GM12878 (cell line): Measurements from ENCODE around the gene IRF2BPL.

Experiments used
- ATF3 ChIP-seq: IDR thresholded peaks from 2 replicates; pipeline ENCODE4 v1.6.1; 2011; ENCODE audit warnings: low read depth, mild to moderate bottlenecking, low read length, moderate library complexity, borderline replicate concordance; ENCODE audit errors: extremely low read depth
- CHD1 ChIP-seq: IDR thresholded peaks from 2 replicates; pipeline ENCODE4 v1.6.1; 2012; ENCODE audit warnings: low read depth, low read length, improper control_type of control experiment
- CHD2 ChIP-seq: IDR thresholded peaks from 2 replicates; pipeline ENCODE4 v1.6.1; 2011; ENCODE audit warnings: low read depth, low read length, improper control_type of control experiment, borderline replicate concordance
- EP300 ChIP-seq, 2 experiments: fragments of 150-350 bp in 1 of 2; IDR thresholded peaks; 2 replicates each; pipeline ENCODE4 v1.6.1; 2011 to 2012; ENCODE audit warnings: low read depth in 2 of 2, low read length in 2 of 2, borderline replicate concordance in 1 of 2, improper control_type of control experiment in 1 of 2, inconsistent platforms in 1 of 2; ENCODE audit not compliant: control insufficient read depth in 1 of 2
- JUND ChIP-seq: IDR thresholded peaks from 2 replicates; pipeline ENCODE4 v1.6.1; 2012; ENCODE audit warnings: low read depth, mild to moderate bottlenecking, low read length, improper control_type of control experiment, moderate library complexity
- NFXL1 ChIP-seq: fragments of 450-650 bp; IDR thresholded peaks from 2 replicates; pipeline ENCODE4 v1.6.1; 2017; ENCODE audit warnings: antibody characterized with exemption, mild to moderate bottlenecking, borderline replicate concordance
- RFX5 ChIP-seq: IDR thresholded peaks from 2 replicates; pipeline ENCODE4 v1.6.1; 2011; ENCODE audit warnings: low read depth, low read length, improper control_type of control experiment
- SMC3 ChIP-seq: IDR thresholded peaks from 2 replicates; pipeline ENCODE4 v1.6.1; 2011; ENCODE audit warnings: low read length, improper control_type of control experiment, borderline replicate concordance
- SRF ChIP-seq, 2 experiments: IDR thresholded peaks; 2 replicates each; pipeline ENCODE4 v1.6.1; 2011; ENCODE audit warnings: low read depth in 2 of 2, low read length in 2 of 2, mild to moderate bottlenecking in 1 of 2, moderate library complexity in 1 of 2

DNA sequence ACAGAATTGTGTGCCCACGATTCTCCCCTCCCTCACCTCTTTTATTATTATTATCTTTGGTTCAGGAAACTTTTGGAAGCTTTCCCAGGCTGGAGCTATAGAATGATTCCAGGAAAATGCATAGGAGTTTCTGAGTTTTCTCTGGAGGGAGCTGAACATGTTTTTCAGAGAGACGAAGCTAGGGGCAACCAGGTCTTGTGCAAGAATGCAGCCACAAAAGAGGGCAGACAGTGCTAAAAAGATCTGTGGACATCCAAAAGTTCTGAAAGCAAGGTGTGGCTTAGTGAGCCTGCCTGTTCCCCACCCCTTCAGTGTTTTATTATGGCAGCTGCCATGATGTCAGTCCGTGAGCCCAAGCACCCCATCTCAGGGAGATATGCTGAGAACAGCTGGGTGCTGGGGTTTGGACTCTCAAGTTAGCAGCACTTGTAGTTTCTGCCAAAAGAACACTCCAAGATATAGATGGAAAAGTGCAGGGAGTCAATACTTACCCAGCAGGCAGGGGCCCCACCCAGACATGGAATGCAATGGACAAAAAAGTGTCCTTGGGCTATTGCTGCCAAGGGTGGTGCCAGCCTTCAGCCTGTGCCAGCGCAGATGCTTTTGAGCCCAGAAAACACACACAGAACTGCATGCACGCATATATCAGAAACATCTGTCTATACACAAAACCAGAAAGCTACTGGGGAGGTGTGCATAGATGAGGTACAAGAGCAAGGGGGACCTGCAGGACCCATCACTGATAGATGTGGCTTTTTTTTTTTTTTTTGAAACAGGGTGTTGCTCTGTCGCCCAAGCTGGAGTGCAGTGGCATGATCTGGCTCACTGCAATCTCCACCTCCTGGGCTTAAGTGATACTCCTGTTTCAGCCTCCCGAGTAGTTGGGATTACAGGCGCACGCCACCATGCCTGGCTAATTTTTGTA lies 17.0 kb upstream of the IRF2BPL start:
- TF ChIP-seq SRF (IDR thresholded peaks at IDR 0.05; ENCODE audit: low read depth in 2 of 2, low read length in 2 of 2) (no peak), JUND (no peak), EP300 (IDR thresholded peaks at IDR 0.05; ENCODE audit: borderline replicate concordance in 1 of 2, control insufficient read depth in 1 of 2, low read depth in 2 of 2, low read length in 2 of 2) (no peak), RFX5 (no peak), CHD2 (no peak), SMC3 (no peak), ATF3 (no peak), CHD1 (no peak), NFXL1 (no peak)
